ENCODE data around the gene ATP11A.
"Not testable (repeated sequence)": the region's sequence is repeated elsewhere in the genome, so short reads cannot be mapped to it uniquely, and the experiment has no call there.

Gene ATP11A

GRCh38 chr13:112705286-112705685 lies 15.4 kb downstream of the ATP11A start:
- Histone ChIP-seq H3K27ac (ENCODE audit: low read length) (no peak overlapping the region), H3K9me3 (ENCODE audit: control insufficient read depth in 1 of 2, low read length in 2 of 2) (no peaks in the 10 kb centered on the region), H3K4me3 (ENCODE audit: low read depth in 1 of 2, low read length in 2 of 2) (no peak overlapping the region), H3K4me1 (ENCODE audit: control insufficient read depth in 1 of 2, insufficient read depth in 2 of 2, low read length in 2 of 2) (peaks cover 0 to under 1% of the 10 kb centered on the region in 2 donors), H3K36me3 (ENCODE audit: control insufficient read depth in 1 of 2, insufficient read depth in 2 of 2, low read length in 2 of 2) (no peaks in the 10 kb centered on the region), H3K27me3 (ENCODE audit: low read depth, low read length) (no peaks in the 10 kb centered on the region)

- H3K27ac ChIP-seq (ENCODE audit: low read length) = no peak overlapping the region
- H3K27me3 ChIP-seq (ENCODE audit: low read depth, low read length) = no peaks in the 10 kb centered on the region
- H3K36me3 ChIP-seq (ENCODE audit: control insufficient read depth in 1 of 2, insufficient read depth in 2 of 2, low read length in 2 of 2) = no peaks in the 10 kb centered on the region
- peaks cover 0 to 7% of the 10 kb centered on the region in 2 donors for H3K4me1 ChIP-seq (ENCODE audit: control insufficient read depth in 1 of 2, insufficient read depth in 2 of 2, low read length in 2 of 2)
- no peak overlapping the region for H3K4me3 ChIP-seq (ENCODE audit: low read depth in 1 of 2, low read length in 2 of 2)
- H3K9me3 ChIP-seq (ENCODE audit: control insufficient read depth in 1 of 2, low read length in 2 of 2) = no peaks in the 10 kb centered on the region
Measured at GRCh38 chr13:112706171-112706570, 16.3 kb downstream of the ATP11A start.

- no peaks in the 10 kb centered on the region for H3K9me3 ChIP-seq (ENCODE audit: control insufficient read depth in 1 of 2, low read length in 2 of 2)
- no peak overlapping the region for H3K27ac ChIP-seq (ENCODE audit: low read length)
- H3K36me3 ChIP-seq (ENCODE audit: control insufficient read depth in 1 of 2, insufficient read depth in 2 of 2, low read length in 2 of 2) = no peaks in the 10 kb centered on the region
- peaks cover 9 to 20% of the 10 kb centered on the region in 2 donors for H3K4me1 ChIP-seq (ENCODE audit: control insufficient read depth in 1 of 2, insufficient read depth in 2 of 2, low read length in 2 of 2)
- H3K4me3 ChIP-seq (ENCODE audit: low read depth in 1 of 2, low read length in 2 of 2) = no peak overlapping the region
- no peaks in the 10 kb centered on the region for H3K27me3 ChIP-seq (ENCODE audit: low read depth, low read length)
Measured at GRCh38 chr13:112708560-112709240, 18.9 kb downstream of the ATP11A start.

GRCh38 chr13:112709316-112709715 lies 19.5 kb downstream of the ATP11A start:
- not testable (repeated sequence) for H3K9me3 ChIP-seq (ENCODE audit: control insufficient read depth in 1 of 2, low read length in 2 of 2); H3K27me3 ChIP-seq (ENCODE audit: low read depth, low read length); H3K36me3 ChIP-seq (ENCODE audit: control insufficient read depth in 1 of 2, insufficient read depth in 2 of 2, low read length in 2 of 2); H3K4me3 ChIP-seq (ENCODE audit: low read depth in 1 of 2, low read length in 2 of 2); H3K27ac ChIP-seq (ENCODE audit: low read length)
- peaks cover 9 to 20% of the 10 kb centered on the region in 2 donors for H3K4me1 ChIP-seq (ENCODE audit: control insufficient read depth in 1 of 2, insufficient read depth in 2 of 2, low read length in 2 of 2)

- Histone ChIP-seq H3K9me3 (ENCODE audit: control insufficient read depth in 1 of 2, low read length in 2 of 2) (peaks cover 0 to 6% of the 10 kb centered on the region in 2 donors), H3K4me1 (ENCODE audit: control insufficient read depth in 1 of 2, insufficient read depth in 2 of 2, low read length in 2 of 2) (peaks cover 9 to 20% of the 10 kb centered on the region in 2 donors), H3K27ac (ENCODE audit: low read length) (no peak overlapping the region), H3K4me3 (ENCODE audit: low read depth in 1 of 2, low read length in 2 of 2) (no peak overlapping the region), H3K36me3 (ENCODE audit: control insufficient read depth in 1 of 2, insufficient read depth in 2 of 2, low read length in 2 of 2) (no peaks in the 10 kb centered on the region), H3K27me3 (ENCODE audit: low read depth, low read length) (no peaks in the 10 kb centered on the region)
Measured at GRCh38 chr13:112709825-112710783, 20.3 kb downstream of the ATP11A start.

- Histone ChIP-seq H3K36me3 (ENCODE audit: control insufficient read depth in 1 of 2, insufficient read depth in 2 of 2, low read length in 2 of 2) (no peaks in the 10 kb centered on the region), H3K4me1 (ENCODE audit: control insufficient read depth in 1 of 2, insufficient read depth in 2 of 2, low read length in 2 of 2) (peaks cover 9 to 20% of the 10 kb centered on the region in 2 donors), H3K4me3 (ENCODE audit: low read depth in 1 of 2, low read length in 2 of 2) (peak overlapping the region; percentile 21), H3K27me3 (ENCODE audit: low read depth, low read length) (no peaks in the 10 kb centered on the region), H3K27ac (ENCODE audit: low read length) (peak overlapping the region; percentile 86), H3K9me3 (ENCODE audit: control insufficient read depth in 1 of 2, low read length in 2 of 2) (peaks cover 0 to 6% of the 10 kb centered on the region in 2 donors)
Measured at GRCh38 chr13:112710855-112711527, 21.2 kb downstream of the ATP11A start.

GRCh38 chr13:112711528-112712265 lies 21.9 kb downstream of the ATP11A start:
- H3K27ac ChIP-seq (ENCODE audit: low read length) = peak overlapping the region; percentile 86
- H3K4me1 ChIP-seq (ENCODE audit: control insufficient read depth in 1 of 2, insufficient read depth in 2 of 2, low read length in 2 of 2) = peaks cover 9 to 20% of the 10 kb centered on the region in 2 donors
- peak overlapping the region; percentile 21 for H3K4me3 ChIP-seq (ENCODE audit: low read depth in 1 of 2, low read length in 2 of 2)
- no peaks in the 10 kb centered on the region for H3K27me3 ChIP-seq (ENCODE audit: low read depth, low read length)
- no peaks in the 10 kb centered on the region for H3K36me3 ChIP-seq (ENCODE audit: control insufficient read depth in 1 of 2, insufficient read depth in 2 of 2, low read length in 2 of 2)
- peaks cover 0 to 6% of the 10 kb centered on the region in 2 donors for H3K9me3 ChIP-seq (ENCODE audit: control insufficient read depth in 1 of 2, low read length in 2 of 2)

GRCh38 chr13:112712451-112713207 lies 22.8 kb downstream of the ATP11A start:
- Histone ChIP-seq H3K27me3 (ENCODE audit: low read depth, low read length) (no peaks in the 10 kb centered on the region), H3K4me3 (ENCODE audit: low read depth in 1 of 2, low read length in 2 of 2) (peak overlapping the region in 1 of 2 donors; percentile 21), H3K4me1 (ENCODE audit: control insufficient read depth in 1 of 2, insufficient read depth in 2 of 2, low read length in 2 of 2) (peaks cover 9 to 20% of the 10 kb centered on the region in 2 donors), H3K36me3 (ENCODE audit: control insufficient read depth in 1 of 2, insufficient read depth in 2 of 2, low read length in 2 of 2) (no peaks in the 10 kb centered on the region), H3K27ac (ENCODE audit: low read length) (peak overlapping the region; percentile 86), H3K9me3 (ENCODE audit: control insufficient read depth in 1 of 2, low read length in 2 of 2) (peaks cover 0 to 6% of the 10 kb centered on the region in 2 donors)

- H3K9me3 ChIP-seq (ENCODE audit: control insufficient read depth in 1 of 2, low read length in 2 of 2) = peaks cover 0 to 6% of the 10 kb centered on the region in 2 donors
- H3K4me3 ChIP-seq (ENCODE audit: low read depth in 1 of 2, low read length in 2 of 2) = no peak overlapping the region
- no peaks in the 10 kb centered on the region for H3K27me3 ChIP-seq (ENCODE audit: low read depth, low read length)
- no peaks in the 10 kb centered on the region for H3K36me3 ChIP-seq (ENCODE audit: control insufficient read depth in 1 of 2, insufficient read depth in 2 of 2, low read length in 2 of 2)
- peaks cover 9 to 20% of the 10 kb centered on the region in 2 donors for H3K4me1 ChIP-seq (ENCODE audit: control insufficient read depth in 1 of 2, insufficient read depth in 2 of 2, low read length in 2 of 2)
- no peak overlapping the region for H3K27ac ChIP-seq (ENCODE audit: low read length)
Measured at GRCh38 chr13:112713517-112714253, 23.8 kb downstream of the ATP11A start.

Data from muscle layer of duodenum (tissue), 2 donors.